NB4 (cell line): Measurements from ENCODE around the gene KRTAP2-1.

ENCODE experiments used
- MYC ChIP-seq: IDR thresholded peaks from 2 replicates; pipeline ENCODE4 v1.6.1; 2011; ENCODE audit warnings: low read depth, low read length
- POLR2A ChIP-seq: IDR thresholded peaks from 2 replicates; pipeline ENCODE4 v1.6.1; 2011; ENCODE audit warnings: mild to moderate bottlenecking; ENCODE audit not compliant: insufficient read length; ENCODE audit errors: extremely low read depth
- TF ChIP-seq, protein P1 (sequence below): IDR thresholded peaks from one replicate; pipeline ENCODE4 v1.5.1; 2012; ENCODE audit warnings: low read depth, low read length
- TF ChIP-seq, protein P2 (sequence below): IDR thresholded peaks from 2 replicates; pipeline ENCODE4 v1.6.1; 2011; ENCODE audit warnings: low read depth, low read length

DNA sequence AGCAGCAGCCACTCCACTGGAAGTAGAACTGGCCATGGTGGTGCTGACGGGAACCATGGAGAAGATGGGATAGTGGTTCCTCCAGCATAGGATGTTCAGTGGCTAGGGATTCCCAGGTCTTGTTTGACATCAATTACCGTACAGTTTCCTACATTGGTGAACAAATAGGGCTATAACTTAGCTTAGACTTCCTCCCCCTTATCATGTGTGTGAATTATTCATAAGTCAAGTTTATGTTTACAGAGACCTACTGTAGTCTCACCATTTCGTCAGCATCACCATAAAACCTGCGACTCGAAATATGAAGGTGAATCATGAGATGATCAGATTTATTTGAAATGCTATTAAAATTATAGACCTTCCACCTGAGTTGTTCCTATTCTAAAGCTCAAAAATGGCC, 11.6 kb upstream of the KRTAP2-1 start:
- TF ChIP-seq, protein P1, sequence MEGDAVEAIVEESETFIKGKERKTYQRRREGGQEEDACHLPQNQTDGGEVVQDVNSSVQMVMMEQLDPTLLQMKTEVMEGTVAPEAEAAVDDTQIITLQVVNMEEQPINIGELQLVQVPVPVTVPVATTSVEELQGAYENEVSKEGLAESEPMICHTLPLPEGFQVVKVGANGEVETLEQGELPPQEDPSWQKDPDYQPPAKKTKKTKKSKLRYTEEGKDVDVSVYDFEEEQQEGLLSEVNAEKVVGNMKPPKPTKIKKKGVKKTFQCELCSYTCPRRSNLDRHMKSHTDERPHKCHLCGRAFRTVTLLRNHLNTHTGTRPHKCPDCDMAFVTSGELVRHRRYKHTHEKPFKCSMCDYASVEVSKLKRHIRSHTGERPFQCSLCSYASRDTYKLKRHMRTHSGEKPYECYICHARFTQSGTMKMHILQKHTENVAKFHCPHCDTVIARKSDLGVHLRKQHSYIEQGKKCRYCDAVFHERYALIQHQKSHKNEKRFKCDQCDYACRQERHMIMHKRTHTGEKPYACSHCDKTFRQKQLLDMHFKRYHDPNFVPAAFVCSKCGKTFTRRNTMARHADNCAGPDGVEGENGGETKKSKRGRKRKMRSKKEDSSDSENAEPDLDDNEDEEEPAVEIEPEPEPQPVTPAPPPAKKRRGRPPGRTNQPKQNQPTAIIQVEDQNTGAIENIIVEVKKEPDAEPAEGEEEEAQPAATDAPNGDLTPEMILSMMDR, result no peak
- TF ChIP-seq POLR2A (no peak), MYC (no peak)
- TF ChIP-seq, protein P2, sequence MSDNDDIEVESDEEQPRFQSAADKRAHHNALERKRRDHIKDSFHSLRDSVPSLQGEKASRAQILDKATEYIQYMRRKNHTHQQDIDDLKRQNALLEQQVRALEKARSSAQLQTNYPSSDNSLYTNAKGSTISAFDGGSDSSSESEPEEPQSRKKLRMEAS, result no peak
